Activated CD8-positive, alpha-beta memory T cell treated with anti-CD3 and anti-CD28 coated beads for 36 hours (primary cell): ENCODE measurements around the gene UBE2Q2. TPM values are rescaled to one million over a fixed set of nuclear protein-coding genes. Genes with fewer than 3 reads are reported as not detected.
"Not testable (repeated sequence)": the region's sequence is repeated elsewhere in the genome, so short reads cannot be mapped to it uniquely, and the experiment has no call there.

Experiments
- CTCF ChIA-PET: fragments of 350-600 bp; sonication (Branson Sonifier 250); formaldehyde crosslinking; loops from one replicate; lab custom pipeline; 2021; ENCODE audit warnings: antibody characterized with exemption; lab: Charles Lee
- POLR2A ChIA-PET: fragments of 350-600 bp; sonication (Branson Sonifier 250); formaldehyde crosslinking; loops from one replicate; lab custom pipeline; 2021; ENCODE audit warnings: antibody characterized with exemption; lab: Charles Lee
- total RNA-seq, 2 experiments: library from RNA; stranded (reverse); gene quantifications; one replicate each; pipeline ENCODE4 v1.2.3, GENCODE V29; 2021

The UBE2Q2 gene
- total RNA-seq, 2 experiments from 2014 or later, result 17.3 to 17.6 TPM

- CTCF ChIA-PET, POLR2A ChIA-PET: not testable (repeated sequence)
These were observed 8.3 kb downstream of the UBE2Q2 start for GRCh38 chr15:75851566-75851965.

- ChIA-PET CTCF (no interaction called here), POLR2A (no interaction called here)
These were observed 14.6 kb downstream of the UBE2Q2 start for GRCh38 chr15:75857886-75858285.

- CTCF ChIA-PET, result interaction anchor here (0.6 kb wide), 1 partner anchor 711 kb away, joined by 4 read pairs; no protein-coding TSS in a partner anchor
These were observed 18.6 kb downstream of the UBE2Q2 start for GRCh38 chr15:75861750-75862402.

GRCh38 chr15:75862796-75863195 is 19.5 kb downstream of the UBE2Q2 start:
- POLR2A ChIA-PET, result no interaction called here

More at GRCh38 chr15:75861750-75862402, 18.6 kb downstream of the UBE2Q2 start:
- POLR2A ChIA-PET, result no interaction called here

GRCh38 chr15:75864213-75865059 is 21.2 kb downstream of the UBE2Q2 start:
- CTCF ChIA-PET, result no interaction called here
- POLR2A ChIA-PET, result no interaction called here

More at GRCh38 chr15:75862796-75863195, 19.5 kb downstream of the UBE2Q2 start:
- CTCF ChIA-PET, result no interaction called here

GRCh38 chr15:75866045-75866444 is 22.8 kb downstream of the UBE2Q2 start:
- POLR2A ChIA-PET, CTCF ChIA-PET: not testable (repeated sequence)

- ChIA-PET POLR2A (no interaction called here), CTCF (no interaction called here)
These were observed 23.7 kb downstream of the UBE2Q2 start for GRCh38 chr15:75866916-75867315.

- ChIA-PET CTCF (no interaction called here), POLR2A (no interaction called here)
These were observed 24.2 kb downstream of the UBE2Q2 start for GRCh38 chr15:75867449-75867848.

GRCh38 chr15:75868019-75868418 is 24.8 kb downstream of the UBE2Q2 start:
- ChIA-PET POLR2A (no interaction called here), CTCF (no interaction called here)

GRCh38 chr15:75869446-75869845 is 26.2 kb downstream of the UBE2Q2 start:
- ChIA-PET CTCF (interaction anchor here (0.9 kb wide), 1 partner anchor 141 kb away, joined by 3 read pairs; no protein-coding TSS in a partner anchor), POLR2A (interaction anchor here (0.6 kb wide), 1 partner anchor 24 kb away, joined by 3 read pairs; no protein-coding TSS in a partner anchor)

GRCh38 chr15:75871589-75871988 is 28.3 kb downstream of the UBE2Q2 start:
- POLR2A ChIA-PET, CTCF ChIA-PET: not testable (repeated sequence)

- POLR2A ChIA-PET, result no interaction called here
These were observed 29.2 kb downstream of the UBE2Q2 start for GRCh38 chr15:75872403-75872990.

GRCh38 chr15:75884041-75884440 is 40.8 kb downstream of the UBE2Q2 start:
- ChIA-PET CTCF (no interaction called here), POLR2A (no interaction called here)

More at GRCh38 chr15:75872403-75872990, 29.2 kb downstream of the UBE2Q2 start:
- CTCF ChIA-PET, result no interaction called here

GRCh38 chr15:75887178-75887577 is 43.9 kb downstream of the UBE2Q2 start:
- POLR2A ChIA-PET, result no interaction called here
- CTCF ChIA-PET, result no interaction called here

- CTCF ChIA-PET, result no interaction called here
- POLR2A ChIA-PET, result no interaction called here
These were observed 48.6 kb downstream of the UBE2Q2 start for GRCh38 chr15:75891895-75892294.

GRCh38 chr15:75895731-75896130 is 52.5 kb downstream of the UBE2Q2 start:
- ChIA-PET POLR2A (no interaction called here), CTCF (no interaction called here)

- ChIA-PET CTCF (no interaction called here), POLR2A (no interaction called here)
These were observed 57.3 kb downstream of the UBE2Q2 start for GRCh38 chr15:75900577-75900976.

- POLR2A ChIA-PET, result no interaction called here
These were observed 58.9 kb downstream of the UBE2Q2 start for GRCh38 chr15:75902129-75902557.

GRCh38 chr15:75903331-75904239 is 60.3 kb downstream of the UBE2Q2 start, which contains the start of gene FBXO22:
FBXO22 (plus strand) TSS chr15:75903878; CDS start chr15:75903964, 86 bp downstream.
- ChIA-PET POLR2A (interaction anchor here (1.2 kb wide), 1 partner anchor 60 kb away, joined by 5 read pairs; the partner anchor contains the start of gene UBE2Q2), CTCF (no interaction called here)

More at GRCh38 chr15:75902129-75902557, 58.9 kb downstream of the UBE2Q2 start:
- CTCF ChIA-PET, result interaction anchor here (0.6 kb wide), 1 partner anchor 37 kb away, joined by 3 read pairs; no protein-coding TSS in a partner anchor
